ENCODE measurements around the gene PNMA1. TPM values are rescaled to one million over a fixed set of nuclear protein-coding genes. Genes with fewer than 3 reads are reported as not detected.

Gene PNMA1
- total RNA-seq, 1 experiment from 2014 or later: 24.6 TPM

DNA sequence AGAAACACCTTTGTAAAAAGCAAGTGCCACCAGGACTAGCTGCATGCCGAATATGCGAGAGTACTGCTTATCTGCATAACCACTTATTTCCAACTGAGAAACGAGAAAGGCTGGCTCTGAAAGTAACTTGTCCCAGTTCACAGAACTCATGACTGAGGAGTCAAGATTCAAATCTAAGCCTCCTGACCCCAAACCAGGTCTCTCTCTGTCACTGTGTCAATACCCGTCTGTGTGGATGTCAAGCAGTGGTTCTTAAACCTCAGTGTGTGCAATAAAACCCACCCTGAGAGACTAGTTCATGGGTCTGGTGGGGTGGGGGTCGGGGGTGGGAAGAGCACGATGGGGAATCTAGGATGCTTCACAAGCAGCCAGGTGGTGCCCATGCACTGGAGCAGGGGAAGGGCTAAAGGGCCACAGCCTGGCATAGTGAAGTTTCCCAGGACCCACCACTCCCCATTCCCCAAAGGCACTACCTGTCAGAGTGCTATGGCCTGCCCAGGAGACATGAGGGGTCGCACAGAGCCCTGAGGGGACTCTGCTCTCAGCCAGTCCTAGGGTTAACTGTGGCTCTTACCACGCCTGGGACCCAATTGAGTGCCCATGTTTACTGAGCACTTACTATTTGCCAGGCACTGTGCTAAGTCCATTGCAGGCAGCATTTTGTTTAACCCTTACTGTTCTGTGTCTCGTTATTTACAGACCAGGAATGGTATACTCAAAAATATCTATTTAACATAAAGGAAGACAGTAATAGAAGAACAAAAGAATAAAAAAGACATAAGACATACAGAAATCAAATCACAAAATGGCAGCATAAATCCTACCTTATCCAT lies 33.4 kb upstream of the PNMA1 start:
- no peak overlapping the region for H2AFZ ChIP-seq (ENCODE audit: low read depth, low read length, poor library complexity, severe bottlenecking)
- H3K9me3 ChIP-seq (ENCODE audit: control insufficient read depth in 1 of 2, insufficient read depth in 1 of 2, low read depth in 1 of 2, low read length in 2 of 2): no peaks in the 10 kb centered on the region
- no peaks in the 10 kb centered on the region for H3K36me3 ChIP-seq (ENCODE audit: control insufficient read depth in 1 of 2, insufficient read depth in 2 of 2, low read length in 2 of 2)
- H3K4me3 ChIP-seq (replicated peaks in 1 of 2; ENCODE audit: low read depth in 1 of 2, low read length in 2 of 2): no peak overlapping the region
- no peaks in the 10 kb centered on the region for H4K20me1 ChIP-seq (ENCODE audit: insufficient read depth)
- CTCF ChIA-PET: interaction anchor here (1.3 to 4.2 kb wide), 3 partner anchors 11 to 78 kb away, joined by 3 to 27 read pairs (median 4); a partner anchor contains a TSS
- TF ChIP-seq CTCF (IDR thresholded peaks at IDR 0.05 in 2 of 3, conservative IDR thresholded peaks at IDR 0.05 in 1 of 3; ENCODE audit: borderline replicate concordance in 1 of 3, insufficient read depth in 1 of 3, low read depth in 2 of 3, low read length in 2 of 3) (no peak), POLR2AphosphoS5 (IDR thresholded peaks at IDR 0.05; ENCODE audit: low read depth, low read length) (no peak), ZNF274 (IDR thresholded peaks at IDR 0.05; ENCODE audit: low read depth, low read length) (no peak), TCF7L2 (IDR thresholded peaks at IDR 0.05; ENCODE audit: borderline replicate concordance, extremely low read depth, insufficient read depth, insufficient read length) (no peak), SIN3A (IDR thresholded peaks at IDR 0.05; ENCODE audit: low read depth) (no peak), EZH2 (IDR thresholded peaks at IDR 0.05) (no peak), CBX3 (IDR thresholded peaks at IDR 0.05; ENCODE audit: low read depth) (no peak), YY1 (IDR thresholded peaks at IDR 0.05; ENCODE audit: extremely low read depth, insufficient replicate concordance, low read depth, low read length) (no peak), EGR1 (IDR thresholded peaks at IDR 0.05; ENCODE audit: low read depth) (no peak), EZH2phosphoT487 (IDR thresholded peaks at IDR 0.05; ENCODE audit: borderline replicate concordance) (no peak), CEBPB (IDR thresholded peaks at IDR 0.05; ENCODE audit: low read depth) (no peak), RAD21 (IDR thresholded peaks at IDR 0.05; ENCODE audit: low read depth) (no peak), FOSL1 (IDR thresholded peaks at IDR 0.05; ENCODE audit: low read depth) (no peak)
- TF ChIP-seq, protein P1, sequence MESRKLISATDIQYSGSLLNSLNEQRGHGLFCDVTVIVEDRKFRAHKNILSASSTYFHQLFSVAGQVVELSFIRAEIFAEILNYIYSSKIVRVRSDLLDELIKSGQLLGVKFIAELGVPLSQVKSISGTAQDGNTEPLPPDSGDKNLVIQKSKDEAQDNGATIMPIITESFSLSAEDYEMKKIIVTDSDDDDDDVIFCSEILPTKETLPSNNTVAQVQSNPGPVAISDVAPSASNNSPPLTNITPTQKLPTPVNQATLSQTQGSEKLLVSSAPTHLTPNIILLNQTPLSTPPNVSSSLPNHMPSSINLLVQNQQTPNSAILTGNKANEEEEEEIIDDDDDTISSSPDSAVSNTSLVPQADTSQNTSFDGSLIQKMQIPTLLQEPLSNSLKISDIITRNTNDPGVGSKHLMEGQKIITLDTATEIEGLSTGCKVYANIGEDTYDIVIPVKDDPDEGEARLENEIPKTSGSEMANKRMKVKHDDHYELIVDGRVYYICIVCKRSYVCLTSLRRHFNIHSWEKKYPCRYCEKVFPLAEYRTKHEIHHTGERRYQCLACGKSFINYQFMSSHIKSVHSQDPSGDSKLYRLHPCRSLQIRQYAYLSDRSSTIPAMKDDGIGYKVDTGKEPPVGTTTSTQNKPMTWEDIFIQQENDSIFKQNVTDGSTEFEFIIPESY (IDR thresholded peaks at IDR 0.05; ENCODE audit: extremely low read depth, insufficient replicate concordance, low read length): no peak
- TF ChIP-seq, protein P2, sequence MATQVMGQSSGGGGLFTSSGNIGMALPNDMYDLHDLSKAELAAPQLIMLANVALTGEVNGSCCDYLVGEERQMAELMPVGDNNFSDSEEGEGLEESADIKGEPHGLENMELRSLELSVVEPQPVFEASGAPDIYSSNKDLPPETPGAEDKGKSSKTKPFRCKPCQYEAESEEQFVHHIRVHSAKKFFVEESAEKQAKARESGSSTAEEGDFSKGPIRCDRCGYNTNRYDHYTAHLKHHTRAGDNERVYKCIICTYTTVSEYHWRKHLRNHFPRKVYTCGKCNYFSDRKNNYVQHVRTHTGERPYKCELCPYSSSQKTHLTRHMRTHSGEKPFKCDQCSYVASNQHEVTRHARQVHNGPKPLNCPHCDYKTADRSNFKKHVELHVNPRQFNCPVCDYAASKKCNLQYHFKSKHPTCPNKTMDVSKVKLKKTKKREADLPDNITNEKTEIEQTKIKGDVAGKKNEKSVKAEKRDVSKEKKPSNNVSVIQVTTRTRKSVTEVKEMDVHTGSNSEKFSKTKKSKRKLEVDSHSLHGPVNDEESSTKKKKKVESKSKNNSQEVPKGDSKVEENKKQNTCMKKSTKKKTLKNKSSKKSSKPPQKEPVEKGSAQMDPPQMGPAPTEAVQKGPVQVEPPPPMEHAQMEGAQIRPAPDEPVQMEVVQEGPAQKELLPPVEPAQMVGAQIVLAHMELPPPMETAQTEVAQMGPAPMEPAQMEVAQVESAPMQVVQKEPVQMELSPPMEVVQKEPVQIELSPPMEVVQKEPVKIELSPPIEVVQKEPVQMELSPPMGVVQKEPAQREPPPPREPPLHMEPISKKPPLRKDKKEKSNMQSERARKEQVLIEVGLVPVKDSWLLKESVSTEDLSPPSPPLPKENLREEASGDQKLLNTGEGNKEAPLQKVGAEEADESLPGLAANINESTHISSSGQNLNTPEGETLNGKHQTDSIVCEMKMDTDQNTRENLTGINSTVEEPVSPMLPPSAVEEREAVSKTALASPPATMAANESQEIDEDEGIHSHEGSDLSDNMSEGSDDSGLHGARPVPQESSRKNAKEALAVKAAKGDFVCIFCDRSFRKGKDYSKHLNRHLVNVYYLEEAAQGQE (IDR thresholded peaks at IDR 0.05; ENCODE audit: low read depth): no peak
- DNase-seq (ENCODE audit: low read depth, low spot score) (no peak), ATAC-seq (no peak)
- intact Hi-C loops (cut with micrococcal nuclease): no loop called here
- BruUV-seq (replicated peaks): no TSS peak
- H3K4me2 ChIP-seq (ENCODE audit: low read length): no peak overlapping the region
- POLR2A ChIA-PET: no interaction called here
- H3K9ac ChIP-seq (ENCODE audit: low read length): no peak overlapping the region
- RAD21 ChIA-PET (ENCODE audit: low non-redundant PET in 1 of 2, low total read pairs in 2 of 2, uncharacterized antibody in 2 of 2, unreplicated experiment in 2 of 2): no interaction called here
- no peaks in the 10 kb centered on the region for H3K27me3 ChIP-seq (ENCODE audit: insufficient read depth, low read length)
- H3K27ac ChIP-seq (ENCODE audit: low read depth, low read length): no peak overlapping the region
- H3K9me2 ChIP-seq (ENCODE audit: insufficient read depth): no peaks in the 10 kb centered on the region
- peaks cover 100% of the 10 kb centered on the region for H3K79me2 ChIP-seq (ENCODE audit: insufficient read depth, low read length)
- peaks cover 45 to 63% of the 10 kb centered on the region in 2 experiments for H3K4me1 ChIP-seq (ENCODE audit: control insufficient read depth in 1 of 2, insufficient read depth in 2 of 2, low read length in 2 of 2)

All from HCT116 (cell line).